Natural killer cell (primary cell): ENCODE data around the gene CD99L2. TPM values are rescaled to one million over a fixed set of nuclear protein-coding genes. Genes with fewer than 3 reads are reported as not detected.

Source experiments
- ATAC-seq, 3 donors: fragments of 150-1000 bp in 2 of 3; fragments of 200-7000 bp in 1 of 3; cut with Tn5 transposase; 1 replicate in 1 of 3; 2 replicates in 2 of 3; pipeline ENCODE4 v1.10.0; 2021; ENCODE audit warnings: mild to moderate bottlenecking in 2 of 3, moderate library complexity in 2 of 3
- DNase-seq, 2 donors: peaks; one replicate each; pipeline versions ENCODE4 v3.0.0 to v3.0.0-alpha.2; 2013 to 2021; ENCODE audit warnings: mixed read lengths in 1 of 2
- H3K27ac ChIP-seq: one replicate; pipeline ENCODE4 v1.5.1; 2013; ENCODE audit warnings: mild to moderate bottlenecking, low read length
- H3K27me3 ChIP-seq: one replicate; pipeline ENCODE4 v1.6.1; 2013; ENCODE audit warnings: low read length; ENCODE audit not compliant: control insufficient read depth, insufficient read depth
- H3K36me3 ChIP-seq: one replicate; pipeline ENCODE4 v1.6.1; 2013; ENCODE audit warnings: low read length; ENCODE audit not compliant: control insufficient read depth, insufficient read depth
- H3K4me1 ChIP-seq: one replicate; pipeline ENCODE4 v1.6.1; 2013; ENCODE audit warnings: low read length; ENCODE audit not compliant: control insufficient read depth, insufficient read depth
- H3K4me3 ChIP-seq: one replicate; pipeline ENCODE4 v1.5.1; 2013; ENCODE audit warnings: low read length
- H3K9me3 ChIP-seq: one replicate; pipeline ENCODE4 v1.6.1; 2013; ENCODE audit warnings: low read length; ENCODE audit not compliant: control insufficient read depth, insufficient read depth
- H3K27ac Mint-ChIP-seq, 2 donors: one replicate each; pipeline ENCODE4 v1.8.0; 2022; ENCODE audit warnings: mild to moderate bottlenecking in 2 of 2, mixed read lengths in 2 of 2, moderate library complexity in 1 of 2
- H3K27me3 Mint-ChIP-seq, 2 donors: one replicate each; pipeline ENCODE4 v1.8.0; 2022; ENCODE audit warnings: low read depth in 2 of 2, mixed read lengths in 2 of 2
- H3K36me3 Mint-ChIP-seq: one replicate; pipeline ENCODE4 v1.8.0; 2022; ENCODE audit warnings: mixed read lengths
- H3K4me1 Mint-ChIP-seq, 2 donors: one replicate each; pipeline ENCODE4 v1.8.0; 2022; ENCODE audit warnings: mixed read lengths in 2 of 2
- H3K4me3 Mint-ChIP-seq: one replicate; pipeline ENCODE4 v1.8.0; 2022; ENCODE audit warnings: mild to moderate bottlenecking, moderate library complexity, mixed read lengths
- H3K9me3 Mint-ChIP-seq, 2 donors: one replicate each; pipeline ENCODE4 v1.8.0; 2022; ENCODE audit warnings: mixed read lengths in 2 of 2
- CTCF ChIP-seq: fragments of 200-600 bp; IDR thresholded peaks from one replicate; pipeline ENCODE4 v1.8.0; 2022; ENCODE audit warnings: antibody characterized with exemption
- WGBS: methylation state at CpG from one replicate; pipeline ENCODE4 v1.1.7; 2013; ENCODE audit warnings: missing lambda C conversion rate; ENCODE audit not compliant: insufficient coverage; 5-methylcytosine and 5-hydroxymethylcytosine counted together
- intact Hi-C: fragments of 100-400 bp; cut with micrococcal nuclease; formaldehyde crosslinking; loops from one replicate; pipeline ENCODE4 v1.14.2; 2022
- total RNA-seq, 4 donors: library from RNA; stranded (reverse); fragments of 120-200 nt in 1 of 4; gene quantifications; one replicate each; pipeline versions ENCODE4 v1.2.3 to v1.2.4, GENCODE V29; 2013 to 2022

The CD99L2 gene
- total RNA-seq, 3 donors from 2014 or later (not counting 1 experiment from before 2014, with no cell fraction given): 13.1 to 18.0 (median 15.7) TPM

GRCh38 chrX:150868625-150869024 is 29.8 kb downstream of the CD99L2 start:
- Mint-ChIP-seq H3K27me3 (no peaks in the 10 kb centered on the region), H3K9me3 (no peaks in the 10 kb centered on the region), H3K36me3 (no peaks in the 10 kb centered on the region), H3K27ac (no peak overlapping the region), H3K4me1 (peaks cover 0 to 10% of the 10 kb centered on the region in 2 donors), H3K4me3 (no peak overlapping the region)
- intact Hi-C loops: no loop called here
- Histone ChIP-seq H3K27me3 (no peaks in the 10 kb centered on the region), H3K4me1 (no peaks in the 10 kb centered on the region), H3K4me3 (no peak overlapping the region), H3K27ac (no peak overlapping the region), H3K36me3 (no peaks in the 10 kb centered on the region), H3K9me3 (no peaks in the 10 kb centered on the region)
- TF ChIP-seq CTCF: no peak
- DNase-seq (no peak), ATAC-seq (no peak)
- 57% methylated on average over 1 of the region's 2 CpGs for WGBS

GRCh38 chrX:150864127-150864526 is 34.3 kb downstream of the CD99L2 start:
- H3K9me3 Mint-ChIP-seq: no peaks in the 10 kb centered on the region
- no peak for DNase-seq
- no peak for ATAC-seq
- H3K36me3 Mint-ChIP-seq: no peaks in the 10 kb centered on the region
- peaks cover 0 to 3% of the 10 kb centered on the region in 2 donors for H3K4me1 Mint-ChIP-seq
- Histone ChIP-seq H3K27me3 (no peaks in the 10 kb centered on the region), H3K9me3 (no peaks in the 10 kb centered on the region), H3K36me3 (no peaks in the 10 kb centered on the region), H3K4me3 (no peak overlapping the region), H3K4me1 (no peaks in the 10 kb centered on the region), H3K27ac (no peak overlapping the region)
- H3K4me3 Mint-ChIP-seq: no peak overlapping the region
- WGBS: 93% methylated on average over 2 of the region's 3 CpGs
- intact Hi-C loops: no loop called here
- no peak for TF ChIP-seq CTCF
- H3K27me3 Mint-ChIP-seq: no peaks in the 10 kb centered on the region
- no peak overlapping the region for H3K27ac Mint-ChIP-seq

DNA sequence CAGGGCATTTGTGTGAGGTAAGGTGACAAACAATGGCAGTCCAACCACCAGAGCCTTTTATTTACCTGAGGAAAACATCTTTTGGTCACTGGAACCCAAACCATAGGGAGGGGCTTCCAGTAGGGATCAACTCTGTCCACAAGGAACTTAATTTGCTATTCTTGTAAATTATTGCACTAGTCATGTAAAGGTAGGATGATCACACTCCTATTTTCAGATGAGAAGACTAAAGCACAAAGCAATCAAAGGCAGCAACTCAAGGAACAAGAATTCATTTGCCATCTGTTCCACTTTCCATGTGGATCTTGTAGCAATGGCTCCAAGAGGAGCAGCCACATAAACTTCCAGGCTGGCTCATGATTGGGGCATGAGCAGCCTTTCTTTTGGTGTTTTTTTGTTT is 35.3 kb downstream of the CD99L2 start:
- ATAC-seq: no peak
- intact Hi-C loops: no loop called here
- H3K4me3 Mint-ChIP-seq: no peak overlapping the region
- Histone ChIP-seq H3K4me1 (no peaks in the 10 kb centered on the region), H3K9me3 (no peaks in the 10 kb centered on the region), H3K4me3 (no peak overlapping the region), H3K36me3 (no peaks in the 10 kb centered on the region), H3K27me3 (no peaks in the 10 kb centered on the region), H3K27ac (no peak overlapping the region)
- H3K27ac Mint-ChIP-seq: no peak overlapping the region
- H3K9me3 Mint-ChIP-seq: peaks cover 0 to 4% of the 10 kb centered on the region in 2 donors
- no peak for DNase-seq
- peaks cover 0 to 4% of the 10 kb centered on the region in 2 donors for H3K4me1 Mint-ChIP-seq
- no peaks in the 10 kb centered on the region for H3K36me3 Mint-ChIP-seq
- H3K27me3 Mint-ChIP-seq: no peaks in the 10 kb centered on the region
- TF ChIP-seq CTCF: no peak

DNA sequence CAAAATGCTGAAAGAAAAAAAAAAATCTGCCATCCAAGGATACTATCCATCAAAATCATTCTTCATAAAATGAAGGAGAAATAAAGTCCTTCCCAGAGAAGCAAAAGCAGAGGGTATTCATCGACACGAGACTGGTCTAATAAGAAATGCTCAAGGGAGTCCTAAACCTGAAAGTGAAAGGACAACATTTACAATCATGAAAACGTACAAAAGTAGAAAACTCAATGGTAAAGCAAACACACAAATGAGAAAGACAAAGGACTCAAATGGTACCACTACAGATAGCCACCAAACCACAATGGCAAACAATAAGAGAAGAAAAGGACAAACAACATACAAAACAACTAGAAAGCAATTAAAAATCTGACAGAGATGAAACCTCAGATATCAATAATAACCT is 41.0 kb downstream of the CD99L2 start:
- Histone ChIP-seq H3K9me3 (no peaks in the 10 kb centered on the region), H3K4me3 (no peak overlapping the region), H3K27me3 (no peaks in the 10 kb centered on the region), H3K4me1 (no peaks in the 10 kb centered on the region), H3K36me3 (no peaks in the 10 kb centered on the region), H3K27ac (no peak overlapping the region)
- ATAC-seq (no peak), DNase-seq (no peak)
- Mint-ChIP-seq H3K27ac (no peak overlapping the region), H3K27me3 (no peaks in the 10 kb centered on the region), H3K9me3 (peaks cover 7 to 15% of the 10 kb centered on the region in 2 donors), H3K4me3 (no peak overlapping the region), H3K36me3 (peaks cover 10% of the 10 kb centered on the region), H3K4me1 (peaks cover 4 to 7% of the 10 kb centered on the region in 2 donors)
- WGBS: 93% methylated on average over 3 of the region's 3 CpGs
- intact Hi-C loops: no loop called here
- TF ChIP-seq CTCF: no peak
